Measurements from ENCODE around the gene KCNIP4.

- no peak for TF ChIP-seq CTCF (IDR thresholded peaks at IDR 0.05)
- no peak for TF ChIP-seq POLR2A (IDR thresholded peaks at IDR 0.05)
Measured at GRCh38 chr4:21856301-21856700, 92.3 kb downstream of the KCNIP4 start.
